GM19372 (cell line): ENCODE data around the gene ZNF316.

ENCODE experiments used
- ATAC-seq: cut with Tn5 transposase; IDR thresholded peaks from one replicate; pipeline ENCODE4 v1.9.1; 2021; ENCODE audit warnings: mild to moderate bottlenecking, low read depth, moderate library complexity; ENCODE audit not compliant: unreplicated experiment

Gene ZNF316

DNA sequence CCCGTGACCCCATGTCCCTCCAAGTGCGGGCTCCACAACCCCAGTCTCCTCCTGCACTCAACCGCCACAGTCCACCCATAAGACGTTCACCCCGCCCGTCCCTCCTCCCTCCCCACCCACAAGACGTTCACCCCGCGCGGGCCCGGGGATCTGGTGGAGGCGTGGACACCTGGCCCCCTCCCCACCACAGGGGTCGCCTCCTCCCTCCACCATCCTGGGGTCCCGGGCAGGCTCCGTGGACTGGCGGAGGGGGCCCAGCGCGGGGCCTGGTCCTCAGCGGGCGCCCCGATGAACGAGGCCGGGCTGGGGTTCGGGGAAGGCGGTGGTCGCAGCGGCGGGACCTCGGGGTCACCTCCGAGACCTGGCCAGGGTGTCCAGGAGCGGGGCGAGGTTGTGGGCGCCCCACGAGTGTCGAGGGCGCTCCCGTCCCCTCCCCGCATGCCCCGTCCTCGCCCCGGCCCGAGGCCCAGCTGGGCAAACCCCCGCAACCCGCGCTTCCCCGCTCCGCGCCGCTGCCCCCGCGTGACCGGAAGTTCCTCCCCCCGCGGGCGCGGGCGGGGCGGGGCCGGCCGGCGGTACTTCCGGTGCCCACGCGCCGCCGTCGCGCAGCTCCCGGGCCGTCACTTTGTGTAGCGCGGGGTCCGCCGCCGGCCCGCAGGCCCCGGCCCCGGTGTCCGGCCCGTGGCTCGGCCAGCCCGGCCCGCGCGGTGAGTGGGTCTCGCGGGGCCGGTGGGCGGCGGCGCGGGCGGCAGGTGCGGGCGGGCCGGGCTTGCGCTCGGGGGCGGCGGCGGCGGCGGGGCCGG is at the start of gene ZNF316:
Gene ZNF316, plus strand, starts transcription at position 578 of the 803 bp plus-strand sequence. CDS start 5,092 bp downstream, outside the sequence.
- peak; percentile 64 for ATAC-seq

DNA sequence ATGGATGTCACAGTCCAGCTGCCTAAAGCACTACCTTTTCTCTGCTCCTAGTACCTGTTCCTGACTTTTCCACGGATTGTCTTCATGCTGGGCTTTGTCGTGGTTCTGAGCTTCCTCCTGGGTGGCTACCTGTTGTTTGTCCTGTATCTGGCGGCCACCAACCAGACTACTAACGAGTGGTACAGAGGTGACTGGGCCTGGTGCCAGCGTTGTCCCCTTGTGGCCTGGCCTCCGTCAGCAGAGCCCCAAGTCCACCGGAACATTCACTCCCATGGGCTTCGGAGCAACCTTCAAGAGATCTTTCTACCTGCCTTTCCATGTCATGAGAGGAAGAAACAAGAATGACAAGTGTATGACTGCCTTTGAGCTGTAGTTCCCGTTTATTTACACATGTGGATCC is 48.6 kb upstream of the ZNF316 start:
- no peak for ATAC-seq

DNA sequence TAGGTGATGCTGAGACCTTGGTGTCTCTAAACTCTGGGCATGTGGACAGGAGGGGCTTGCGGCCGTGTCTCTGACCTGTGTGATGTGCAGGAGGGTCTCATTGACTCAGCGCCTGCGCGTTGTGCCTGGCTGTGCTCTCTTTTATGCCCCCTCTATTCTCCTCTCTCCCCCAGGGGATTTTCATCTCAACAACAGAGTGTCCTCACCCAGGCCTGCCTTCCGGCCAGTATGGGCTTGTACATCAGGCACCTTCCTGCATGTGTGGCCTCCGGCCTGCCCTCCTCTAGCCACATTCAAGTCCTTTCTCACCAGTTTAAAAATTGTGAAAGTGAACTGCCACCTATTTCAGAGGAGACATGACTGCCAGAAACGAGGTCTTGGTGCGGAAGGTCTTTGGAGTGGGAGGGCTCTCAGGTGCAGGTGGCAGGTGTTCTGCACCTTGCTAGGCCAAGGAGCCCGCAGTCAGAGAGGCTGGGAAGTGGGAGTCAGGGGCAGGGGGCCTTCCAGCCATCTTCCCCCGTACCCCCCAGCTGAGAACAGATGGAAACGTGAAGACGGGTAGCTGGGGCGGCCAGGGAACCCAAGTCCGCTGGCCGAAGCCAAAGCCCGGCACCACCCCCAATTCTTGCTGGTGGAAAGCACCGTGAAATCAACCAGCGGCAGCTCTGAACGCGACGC is 47.8 kb upstream of the ZNF316 start:
- ATAC-seq: no peak

DNA sequence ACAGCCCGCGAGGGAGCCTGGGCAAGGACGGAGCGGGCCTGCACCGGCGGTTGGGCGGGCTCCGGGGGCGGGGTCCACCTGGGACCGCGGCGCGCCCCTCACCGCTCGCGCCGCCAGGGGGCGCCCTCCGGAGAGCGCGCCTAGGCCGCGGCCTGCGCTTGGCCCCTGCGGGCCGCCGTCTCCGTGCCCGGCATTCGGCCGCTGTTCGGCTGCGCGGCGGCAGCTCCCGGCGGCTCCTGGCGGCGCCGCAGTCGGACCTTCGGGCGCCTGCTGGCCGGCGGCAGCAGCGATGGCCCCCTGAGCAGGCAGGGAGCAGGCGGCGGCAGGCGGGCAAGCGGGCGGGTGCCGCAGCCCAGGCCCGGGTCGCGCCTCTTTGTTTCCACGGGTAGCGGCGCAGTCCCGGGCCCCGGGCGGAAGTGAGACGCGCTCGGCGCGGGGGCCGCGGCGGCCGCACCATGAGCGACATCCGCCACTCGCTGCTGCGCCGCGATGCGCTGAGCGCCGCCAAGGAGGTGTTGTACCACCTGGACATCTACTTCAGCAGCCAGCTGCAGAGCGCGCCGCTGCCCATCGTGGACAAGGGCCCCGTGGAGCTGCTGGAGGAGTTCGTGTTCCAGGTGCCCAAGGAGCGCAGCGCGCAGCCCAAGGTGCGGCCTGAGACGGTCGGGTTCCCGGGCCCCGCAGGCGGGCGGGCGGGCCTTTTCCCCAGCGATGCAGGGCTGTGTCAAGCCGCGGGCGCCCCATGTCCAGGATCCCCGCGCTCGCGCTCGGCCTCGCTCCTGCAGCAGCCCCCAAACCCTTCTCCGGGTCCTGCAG is 47.1 kb upstream of the ZNF316 start, which contains the start of gene INTS15:
Gene INTS15, plus strand, starts transcription at position 193 of the 816 bp plus-strand sequence. Its CDS starts 263 bp downstream, at position 456.
- ATAC-seq: peak; percentile 87

DNA sequence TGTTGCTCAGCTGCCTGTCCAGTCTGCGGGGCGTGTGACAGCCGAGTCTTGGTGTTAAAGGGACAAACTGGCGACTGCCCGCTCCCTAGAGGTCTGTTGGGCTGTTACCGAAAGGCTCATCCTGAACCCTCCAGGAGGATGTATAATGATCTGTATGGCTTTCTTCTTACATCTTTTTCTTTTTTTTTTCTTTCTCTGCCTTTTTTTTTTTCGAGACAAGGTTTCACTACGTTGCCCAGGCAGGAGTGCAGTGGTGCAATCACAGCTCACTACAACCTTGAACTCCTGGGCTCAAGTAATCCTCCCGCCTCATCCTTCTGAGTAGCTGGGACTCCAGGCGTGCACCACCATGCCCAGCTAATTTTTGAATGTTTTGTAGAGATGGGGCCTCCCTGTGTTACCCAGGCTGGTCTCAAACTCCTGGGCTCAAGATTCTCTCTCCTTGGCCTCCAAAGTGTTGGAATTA is 46.4 kb upstream of the ZNF316 start:
- ATAC-seq: no peak

DNA sequence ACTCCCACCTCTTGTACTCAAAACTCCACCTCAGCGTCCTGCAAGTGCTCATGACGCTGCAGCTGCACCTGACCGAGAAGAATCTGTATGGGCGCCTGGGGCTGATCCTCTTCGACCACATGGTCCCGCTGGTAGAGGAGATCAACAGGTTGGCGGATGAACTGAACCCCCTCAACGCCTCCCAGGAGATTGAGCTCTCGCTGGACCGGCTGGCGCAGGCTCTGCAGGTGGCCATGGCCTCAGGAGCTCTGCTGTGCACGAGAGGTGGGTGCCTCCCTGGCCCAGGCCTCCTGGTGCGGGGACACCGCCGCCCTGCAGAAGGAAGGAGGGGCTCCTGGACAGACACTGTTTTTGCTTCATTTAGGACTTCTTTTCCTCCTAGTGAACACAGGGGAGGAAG is 37.0 kb upstream of the ZNF316 start:
- ATAC-seq: no peak

DNA sequence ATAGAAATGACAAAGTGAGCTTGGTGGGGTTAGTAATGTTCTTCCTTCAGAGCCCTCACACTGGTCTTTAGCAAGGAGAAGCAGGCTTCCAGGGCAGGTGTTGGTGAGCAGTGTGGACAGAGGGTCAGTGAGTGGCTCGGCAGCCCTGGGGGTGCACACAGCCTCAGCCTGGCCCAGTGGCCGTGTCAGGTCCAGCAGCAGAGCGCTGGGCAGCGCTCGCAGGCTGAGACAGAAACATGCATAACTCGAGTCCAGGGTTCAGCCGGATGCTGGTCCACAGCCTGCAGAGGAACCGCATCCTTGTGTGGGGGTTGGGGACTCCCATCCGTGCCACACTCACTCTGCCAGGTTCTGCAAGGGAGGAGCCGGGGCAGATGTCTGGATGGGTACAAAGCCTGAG is 32.7 kb upstream of the ZNF316 start:
- no peak for ATAC-seq

DNA sequence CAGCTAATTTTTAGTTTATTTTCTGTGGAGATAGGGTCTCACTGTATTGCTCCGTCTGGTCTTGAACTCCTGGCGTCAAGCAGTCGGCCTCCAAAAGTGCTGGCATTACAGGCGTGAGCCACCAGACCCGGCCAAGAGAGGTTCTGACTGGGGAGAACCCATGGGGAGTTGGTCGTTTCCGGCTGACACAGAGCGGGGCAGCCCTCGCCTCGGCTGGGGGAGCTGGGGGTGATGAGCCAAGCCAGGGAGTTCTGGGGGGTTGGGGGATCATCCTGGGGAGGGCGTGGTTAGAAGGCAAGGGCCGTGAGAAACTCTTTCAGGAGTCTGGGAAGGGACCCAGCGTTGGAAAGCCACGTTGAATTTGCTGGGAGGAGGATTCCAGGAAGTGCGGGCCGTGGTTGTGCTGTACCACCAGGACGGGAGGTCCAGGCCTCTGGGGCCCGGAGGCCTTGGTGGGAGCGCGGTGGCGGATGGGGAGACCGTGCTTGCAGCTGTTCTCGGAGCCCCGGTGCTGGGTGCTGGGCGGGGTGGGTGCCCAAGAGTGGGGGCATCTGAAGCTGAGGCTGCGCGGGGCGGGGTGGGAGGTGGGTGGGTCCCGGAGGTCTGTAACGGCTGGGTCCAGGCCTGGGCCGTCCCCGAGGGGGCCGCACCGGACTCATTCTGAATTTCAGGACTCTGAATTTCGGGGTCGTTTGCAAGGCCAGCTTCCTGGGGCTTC is 30.1 kb upstream of the ZNF316 start:
- no peak for ATAC-seq

DNA sequence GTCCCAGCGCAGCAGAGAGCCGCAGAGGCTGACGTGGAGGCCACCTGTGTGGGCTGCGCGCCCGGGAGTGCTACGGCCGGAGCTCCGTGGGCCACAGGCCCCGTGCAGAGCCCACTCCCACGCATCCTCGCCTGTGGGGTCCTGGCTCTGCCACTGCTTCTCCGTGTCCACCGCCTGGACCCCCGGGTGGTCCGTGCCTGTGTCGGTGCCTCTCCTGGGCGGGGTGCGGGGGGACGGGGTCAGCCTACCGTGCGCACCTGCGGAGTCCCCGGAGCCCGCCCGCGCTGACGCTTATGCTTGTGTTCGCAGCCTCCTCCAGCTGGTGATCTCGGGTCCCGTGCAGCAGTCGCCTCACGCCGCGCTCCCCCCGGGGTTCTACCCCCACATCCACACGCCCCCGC is 29.5 kb upstream of the ZNF316 start:
- ATAC-seq: no peak

DNA sequence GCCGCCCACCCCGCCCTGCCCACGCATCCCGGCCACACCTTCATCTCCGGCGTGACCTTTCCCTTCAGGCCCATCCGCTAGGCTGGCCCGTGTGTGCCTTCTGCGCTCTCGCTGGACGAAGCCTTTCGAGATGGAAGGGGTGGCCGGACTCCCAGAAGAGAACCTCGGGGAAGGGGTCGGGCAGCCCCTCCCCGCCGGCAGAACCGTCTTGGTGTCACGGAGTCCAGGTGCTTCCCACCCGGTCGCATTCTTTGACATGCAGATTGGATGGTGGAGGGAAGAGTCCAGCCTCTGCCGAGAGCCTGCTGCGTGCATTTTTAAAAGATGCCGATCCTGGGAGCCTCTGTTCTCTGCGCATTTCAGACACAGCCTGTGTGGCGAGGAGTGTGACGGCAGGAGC is 29.0 kb upstream of the ZNF316 start:
- no peak for ATAC-seq

DNA sequence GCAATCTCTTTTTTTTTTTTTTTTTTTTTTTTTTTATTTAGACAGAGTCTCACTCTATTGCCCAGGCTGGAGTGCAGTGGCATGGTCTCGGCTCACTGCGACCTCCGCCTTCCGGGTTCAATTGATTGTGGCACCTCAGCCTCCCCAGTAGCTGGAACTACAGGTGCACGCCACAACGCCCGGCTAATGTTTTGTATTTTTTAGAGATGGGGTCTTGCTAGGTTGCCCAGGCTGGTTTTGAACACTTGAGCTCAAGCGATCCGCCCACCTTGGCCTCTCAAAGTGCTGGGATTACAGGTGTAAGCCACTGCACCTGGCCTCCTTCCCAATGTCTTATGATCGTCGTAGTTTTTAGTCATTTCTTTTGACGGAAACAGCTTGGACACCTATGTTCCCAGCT is 28.3 kb upstream of the ZNF316 start:
- ATAC-seq: no peak

DNA sequence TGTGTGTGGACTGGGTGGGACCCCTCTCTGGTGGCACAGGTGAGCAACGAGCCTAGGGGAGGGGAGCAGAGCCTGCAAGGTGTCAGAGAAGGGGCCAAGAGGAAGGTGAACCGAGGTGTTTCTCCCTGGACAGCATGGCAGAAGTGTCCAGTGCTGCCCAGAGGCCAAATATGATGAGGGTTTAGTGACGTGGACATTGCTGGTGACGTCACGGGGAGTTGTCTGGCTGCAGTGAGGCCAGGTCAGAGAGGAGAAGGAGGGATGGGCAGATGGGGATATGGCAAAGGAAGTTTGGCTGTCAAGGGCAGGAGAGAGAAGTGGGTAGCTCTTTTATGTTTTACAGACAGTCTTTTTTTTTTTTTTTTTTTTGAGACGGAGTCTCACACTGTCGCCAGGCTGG is 24.3 kb upstream of the ZNF316 start:
- no peak for ATAC-seq

DNA sequence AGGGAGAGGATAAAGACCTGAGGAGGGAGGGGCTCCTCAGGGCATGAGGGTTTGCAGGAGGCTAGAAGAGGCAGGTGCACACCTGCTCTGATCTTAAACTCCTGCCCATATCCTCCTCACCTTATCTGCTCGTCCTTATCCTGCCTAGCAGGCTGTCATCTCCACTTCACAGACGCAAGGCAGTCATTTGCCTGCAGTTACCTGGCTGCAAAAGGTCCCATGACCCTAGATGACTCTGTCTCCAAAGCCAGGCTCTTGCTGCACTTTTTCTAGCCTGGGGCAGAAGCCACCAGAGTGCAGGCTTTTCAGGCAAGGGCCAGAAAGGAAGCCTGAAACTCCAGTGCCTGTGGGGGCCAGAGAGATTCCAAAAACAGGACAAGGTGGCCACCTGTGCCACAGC is 23.4 kb upstream of the ZNF316 start:
- no peak for ATAC-seq

DNA sequence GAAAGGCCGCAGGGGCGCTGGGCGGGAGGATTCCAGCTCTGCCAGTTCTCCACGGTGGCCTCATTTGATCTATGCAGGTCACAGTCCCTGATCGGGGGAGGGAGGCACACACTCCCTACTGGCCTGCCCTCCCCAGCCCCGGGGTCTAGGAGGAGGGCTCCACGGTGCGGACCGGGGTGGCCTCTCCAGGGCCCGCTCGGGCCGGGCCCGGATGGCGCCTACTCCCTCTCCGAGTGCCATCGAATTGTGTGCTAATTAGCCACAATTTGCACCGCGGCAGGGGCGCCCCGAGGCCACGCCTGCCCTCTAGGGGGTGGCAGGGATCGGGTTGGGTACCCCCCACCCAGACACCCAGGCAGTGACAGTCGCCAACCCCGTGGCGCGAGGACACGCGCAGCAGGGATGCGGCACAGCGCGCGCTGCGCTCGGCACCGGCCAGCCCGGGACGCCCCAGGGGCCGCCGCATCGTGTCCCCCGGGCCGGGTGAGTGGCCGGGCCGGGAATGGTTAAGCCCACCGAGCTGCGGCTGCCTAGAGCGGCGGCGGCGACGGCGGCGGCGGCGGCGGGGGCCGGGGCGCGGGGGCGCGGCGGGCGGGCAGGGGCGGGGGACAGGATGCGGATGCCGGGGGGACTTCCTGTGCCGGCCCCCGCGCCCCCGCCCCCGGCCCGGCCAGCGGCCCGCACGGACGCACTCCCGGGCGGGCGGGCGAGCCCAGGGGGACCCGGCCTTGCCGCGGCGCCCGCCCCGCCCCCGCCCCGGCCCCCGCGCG is 22.0 kb upstream of the ZNF316 start, which contains the start of gene ZNF853:
Gene ZNF853, plus strand, starts transcription at position 658 of the 770 bp plus-strand sequence. CDS start 565 bp downstream, outside the sequence.
- no peak for ATAC-seq

DNA sequence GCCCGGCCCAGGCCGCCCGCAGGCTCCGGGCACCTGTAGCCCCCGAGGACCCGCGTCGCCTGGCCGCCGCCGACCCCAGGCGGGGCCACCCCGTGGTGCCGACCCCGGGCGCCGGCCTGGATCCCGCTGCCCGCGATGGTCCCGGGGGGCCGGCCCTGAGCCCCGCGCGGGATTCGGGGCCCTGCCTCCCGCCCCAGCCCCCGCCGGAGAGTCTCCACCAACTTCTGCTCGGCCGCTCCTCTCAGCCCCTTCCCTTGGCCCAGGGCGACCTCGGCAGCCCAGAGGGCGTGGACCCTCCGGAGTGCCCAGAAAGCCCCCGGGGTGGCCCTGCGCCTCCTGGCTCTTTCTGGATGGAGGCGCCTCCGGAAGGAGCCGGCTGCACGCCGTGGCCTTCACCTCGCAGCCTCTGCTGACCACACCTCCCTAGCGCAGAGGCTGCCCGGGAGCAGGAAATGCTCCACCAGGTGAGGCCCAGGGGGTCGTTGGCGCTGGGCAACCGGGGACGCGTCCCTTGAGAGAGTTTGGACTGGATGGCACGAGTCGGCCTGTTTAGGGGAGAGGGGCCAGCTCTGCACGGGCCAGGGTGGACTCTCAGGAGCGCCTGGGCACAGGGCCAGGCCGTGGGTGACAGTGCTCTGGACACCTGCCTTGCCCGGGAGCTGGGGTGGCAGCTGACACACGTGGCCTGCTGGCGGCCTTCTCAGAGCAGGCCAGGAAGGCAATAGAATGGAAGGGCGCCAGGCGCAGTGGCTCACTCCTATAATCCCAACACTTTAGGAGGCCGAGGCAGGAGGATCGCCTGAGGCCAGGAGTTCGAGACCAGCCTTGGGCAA is 21.2 kb upstream of the ZNF316 start:
- no peak for ATAC-seq

DNA sequence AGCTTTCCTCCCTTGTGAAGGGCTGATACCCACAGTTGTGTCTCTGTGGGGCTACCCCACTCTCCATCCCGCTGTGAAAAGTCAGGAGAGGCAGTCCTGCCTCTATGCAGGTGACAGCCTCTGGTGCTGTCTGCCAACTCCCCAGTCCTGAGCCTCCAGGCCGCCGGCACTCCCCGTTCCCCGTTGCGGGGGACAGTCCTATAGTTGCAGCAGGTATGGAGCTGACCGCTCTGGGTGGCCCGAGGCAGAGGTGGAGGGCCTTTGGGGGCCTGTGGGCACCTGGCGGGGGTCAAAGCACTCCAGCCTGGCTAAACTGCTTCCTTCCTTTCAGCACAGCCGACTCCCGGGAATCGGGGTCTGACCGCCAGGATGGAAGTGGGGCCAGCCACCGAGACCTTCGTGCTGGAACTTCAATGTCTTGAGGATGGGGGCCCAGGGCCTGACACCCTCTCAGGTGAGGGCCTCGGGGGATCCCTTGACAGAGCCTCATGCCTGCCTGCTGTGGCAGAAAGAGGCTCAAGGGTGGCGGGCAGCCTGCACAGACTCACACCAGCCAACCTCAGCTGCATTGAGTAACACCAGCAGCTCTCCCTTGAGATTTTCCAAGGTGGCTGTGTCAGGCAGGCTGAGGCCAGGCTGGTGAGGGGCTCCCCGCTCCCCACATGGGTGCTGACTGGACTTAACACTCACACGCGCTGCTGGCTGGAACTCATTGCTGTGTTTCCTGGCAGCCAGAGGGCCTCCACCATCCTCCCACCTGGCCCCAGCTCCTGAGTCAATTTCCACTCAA is 20.1 kb upstream of the ZNF316 start:
- ATAC-seq: no peak

DNA sequence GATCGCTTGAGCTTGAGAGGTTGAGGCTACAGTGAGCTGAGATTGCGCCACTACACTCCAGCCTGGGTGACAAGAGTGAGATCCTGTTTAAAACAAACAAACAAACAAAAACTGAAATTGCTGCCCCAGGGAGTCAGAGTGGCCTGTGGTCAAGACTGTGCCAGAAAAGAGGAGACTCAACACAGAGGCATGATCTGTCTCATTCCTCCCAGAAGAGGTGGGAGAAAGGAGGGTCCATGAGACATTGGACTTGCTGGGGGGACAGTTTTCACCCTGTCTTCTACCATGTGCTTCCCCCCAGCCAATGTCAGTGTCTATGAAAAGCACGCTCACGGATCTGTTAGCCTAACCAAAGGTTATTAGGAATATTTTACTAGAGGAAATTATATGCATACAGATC is 18.5 kb upstream of the ZNF316 start:
- no peak for ATAC-seq

DNA sequence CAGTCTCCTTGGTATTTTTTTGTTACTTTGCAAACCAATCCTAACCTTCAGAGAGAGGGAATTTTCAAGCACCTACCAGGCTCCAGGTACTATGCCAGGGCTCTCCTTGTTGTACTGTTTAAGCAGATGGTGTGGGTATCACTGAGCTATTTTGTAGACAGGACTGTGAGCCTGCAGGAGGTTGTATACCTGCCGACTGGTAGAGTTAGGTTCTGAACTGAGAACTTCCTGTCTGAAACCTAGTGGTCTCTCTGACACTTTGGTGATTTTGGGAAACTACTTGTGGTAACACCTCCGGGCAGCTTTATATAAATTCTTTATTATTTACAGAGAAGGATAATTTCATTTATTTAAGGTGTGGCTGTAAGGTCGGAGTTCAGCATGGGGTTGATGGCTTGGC is 17.2 kb upstream of the ZNF316 start:
- no peak for ATAC-seq
